DMS79 (cell line): ENCODE measurements around the gene PRAMEF27.
"Not testable (repeated sequence)": the region's sequence is repeated elsewhere in the genome, so short reads cannot be mapped to it uniquely, and the experiment has no call there.

ENCODE experiments used
- DNase-seq: peaks from one replicate; lab custom pipeline; 2025; lab: John Stamatoyannopoulos, UW

The PRAMEF27 gene

DNA sequence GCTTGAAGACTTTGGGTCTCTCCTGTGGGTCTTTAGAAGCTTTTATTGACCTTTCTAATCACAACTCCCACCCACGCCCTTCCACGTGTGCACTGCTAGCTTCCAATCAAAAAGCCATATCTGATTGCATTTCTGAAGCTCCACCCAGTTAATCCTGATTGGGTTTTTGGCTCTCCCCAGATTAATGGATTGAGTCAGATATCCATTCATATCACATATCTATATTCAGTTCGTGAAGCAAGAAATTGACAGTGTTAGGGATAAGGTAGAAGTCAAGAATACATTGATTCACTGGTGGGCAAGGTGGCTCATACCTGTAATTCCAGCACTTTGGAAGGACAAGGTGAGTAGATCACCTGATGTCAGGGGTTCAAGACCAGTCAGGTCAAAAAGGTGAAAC lies at the start of gene PRAMEF27:
Gene PRAMEF27, minus strand, starts transcription at position 101 of the 400 bp plus-strand sequence. CDS start 2,916 bp downstream, outside the sequence.
- DNase-seq: not testable (repeated sequence)

DNA sequence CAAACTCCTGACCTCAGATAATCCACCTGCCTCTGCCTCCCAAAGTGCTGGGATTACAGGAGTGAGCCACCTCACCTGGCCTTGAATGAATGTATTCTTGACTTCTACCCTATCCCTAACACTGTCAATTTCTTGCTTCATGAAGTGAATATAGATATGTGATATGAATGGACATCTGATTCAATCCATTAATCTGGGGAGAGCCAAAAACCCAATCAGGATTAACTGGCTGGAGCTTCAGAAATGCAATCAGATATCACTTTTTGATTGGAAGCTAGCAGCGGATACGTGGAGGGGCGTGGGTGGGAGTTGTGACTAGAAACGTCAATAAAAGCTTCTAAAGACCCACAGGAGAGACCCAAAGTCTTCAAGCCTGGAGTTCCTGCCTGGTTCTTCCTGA lies 14.1 kb upstream of the PRAMEF27 start, which contains the start of gene PRAMEF25:
Gene PRAMEF25, plus strand, starts transcription at position 301 of the 400 bp plus-strand sequence. CDS start 2,920 bp downstream, outside the sequence.
- DNase-seq: not testable (repeated sequence)

DNA sequence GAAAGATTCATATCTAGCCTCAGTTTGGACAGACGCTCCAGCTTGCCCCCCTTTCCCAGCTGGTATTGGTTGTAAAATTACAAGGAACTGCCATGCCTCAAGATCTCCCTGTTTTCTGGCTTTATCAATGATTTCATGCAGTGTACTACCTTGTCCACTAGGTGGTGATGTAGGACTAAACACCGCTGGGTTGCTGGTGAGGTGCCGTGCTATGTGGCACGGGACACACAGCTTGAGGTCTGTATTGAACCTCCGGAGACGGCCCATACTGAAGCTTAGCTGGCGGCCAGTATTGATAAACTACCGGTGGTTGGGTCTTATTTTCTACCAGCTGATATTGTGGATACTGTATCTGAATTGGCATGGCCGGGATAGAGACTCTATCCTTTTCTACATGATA lies 36.5 kb downstream of the PRAMEF27 start:
- DNase-seq: not testable (repeated sequence)

DNA sequence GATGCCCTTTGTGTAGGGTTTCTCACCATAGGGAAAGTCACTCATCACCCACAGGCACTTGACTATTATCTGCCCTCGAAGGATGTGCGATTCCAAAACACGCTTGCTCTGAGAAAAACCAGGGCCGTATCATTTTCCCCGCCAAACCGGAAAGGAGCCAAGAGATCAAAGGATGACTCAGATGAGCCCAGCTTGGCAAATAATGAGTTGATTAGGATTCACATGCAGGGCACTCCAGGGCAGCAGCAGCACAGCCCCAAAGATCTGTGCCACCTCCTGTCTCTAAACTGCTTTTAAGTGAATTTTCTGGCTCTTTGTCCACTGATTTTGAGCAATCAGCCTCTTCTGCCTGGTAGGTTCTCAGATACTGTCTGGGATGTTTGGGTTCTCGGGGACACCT lies 44.4 kb downstream of the PRAMEF27 start:
- not testable (repeated sequence) for DNase-seq

DNA sequence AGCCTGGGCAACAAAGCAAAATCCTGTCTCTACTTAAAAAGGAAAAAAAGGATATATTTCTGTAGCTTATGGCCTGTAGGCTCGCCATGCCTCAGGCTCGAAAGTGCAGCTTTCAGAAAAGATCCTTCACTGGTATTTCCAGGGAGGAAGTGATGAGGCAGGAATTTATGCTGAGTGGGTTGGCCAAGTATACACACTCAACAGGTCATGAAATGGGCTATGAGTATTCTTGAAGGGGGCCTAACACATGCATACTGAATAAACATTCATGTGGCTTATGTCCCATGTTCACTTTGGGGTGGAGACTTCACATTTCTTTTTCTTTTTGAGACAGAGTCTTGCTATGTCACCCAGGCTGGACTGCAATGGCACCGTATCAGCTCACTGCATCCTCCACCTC lies 47.0 kb downstream of the PRAMEF27 start:
- not testable (repeated sequence) for DNase-seq

DNA sequence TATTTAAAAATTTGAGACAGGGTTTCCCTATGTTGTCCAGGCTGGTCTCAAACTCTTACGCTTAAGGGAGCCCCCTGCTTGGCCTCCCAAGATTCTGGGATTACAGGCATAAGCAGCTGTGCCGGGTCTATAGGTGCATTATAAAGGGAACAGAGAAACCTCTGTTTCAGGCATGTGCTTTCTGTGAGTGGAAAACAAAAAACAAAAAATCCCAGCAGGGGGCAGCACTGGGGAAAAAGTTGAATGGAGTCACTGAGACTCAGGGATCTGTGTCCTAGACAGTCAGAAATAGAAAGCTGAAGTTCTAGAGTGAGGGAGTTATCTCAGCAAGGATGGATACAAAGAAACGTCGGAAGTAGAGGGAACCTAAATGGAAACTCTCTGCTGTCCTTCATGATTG lies 50.6 kb downstream of the PRAMEF27 start:
- DNase-seq: not testable (repeated sequence)
